Esophagus squamous epithelium (tissue), 4 donors: ENCODE data around the gene PLA2G4B.

Experiments used
- CTCF ChIP-seq, 6 experiments: fragments of 450-650 bp in 4 of 6; fragments of 200-600 bp in 2 of 6; sonication (generic) in 2 of 6; IDR thresholded peaks; one replicate each; pipeline ENCODE4 v1.5.1; 2016 to 2019; ENCODE audit warnings: antibody characterized with exemption in 6 of 6, mild to moderate bottlenecking in 4 of 6, moderate library complexity in 4 of 6
- POLR2A ChIP-seq, 4 donors: fragments of 450-650 bp; IDR thresholded peaks; one replicate each; pipeline ENCODE4 v1.6.1; 2017; ENCODE audit warnings: antibody characterized with exemption in 4 of 4, mild to moderate bottlenecking in 4 of 4, moderate library complexity in 3 of 4

- TF ChIP-seq CTCF (IDR thresholded peaks at IDR 0.05) (no peak), POLR2A (IDR thresholded peaks at IDR 0.05) (no peak)
Measured at GRCh38 chr15:41850482-41851166, 12.0 kb downstream of the PLA2G4B start.
